Adrenal gland (tissue), 5 donors: ENCODE results near the gene PPARGC1A.

Experiments
- POLR2A ChIP-seq, 2 donors: fragments of 450-650 bp; IDR thresholded peaks; one replicate each; pipeline ENCODE4 v1.6.1; 2017; ENCODE audit warnings: antibody characterized with exemption in 2 of 2, mild to moderate bottlenecking in 2 of 2, moderate library complexity in 1 of 2
- TF ChIP-seq, protein P1 (sequence below), 6 experiments: fragments of 450-650 bp in 4 of 6; fragments of 200-600 bp in 2 of 6; sonication (generic) in 1 of 6; IDR thresholded peaks; 1 replicate in 5 of 6; 2 replicates in 1 of 6; pipeline versions ENCODE4 v1.5.1 to v1.8.0; 2016 to 2021; ENCODE audit warnings: antibody characterized with exemption in 6 of 6, mild to moderate bottlenecking in 2 of 6, moderate library complexity in 1 of 6
- donor health status: DM: no; HTN: no; CAD: no.

GRCh38 chr4:23855912-23856605 is 33.8 kb downstream of the PPARGC1A start:
- TF ChIP-seq, protein P1, sequence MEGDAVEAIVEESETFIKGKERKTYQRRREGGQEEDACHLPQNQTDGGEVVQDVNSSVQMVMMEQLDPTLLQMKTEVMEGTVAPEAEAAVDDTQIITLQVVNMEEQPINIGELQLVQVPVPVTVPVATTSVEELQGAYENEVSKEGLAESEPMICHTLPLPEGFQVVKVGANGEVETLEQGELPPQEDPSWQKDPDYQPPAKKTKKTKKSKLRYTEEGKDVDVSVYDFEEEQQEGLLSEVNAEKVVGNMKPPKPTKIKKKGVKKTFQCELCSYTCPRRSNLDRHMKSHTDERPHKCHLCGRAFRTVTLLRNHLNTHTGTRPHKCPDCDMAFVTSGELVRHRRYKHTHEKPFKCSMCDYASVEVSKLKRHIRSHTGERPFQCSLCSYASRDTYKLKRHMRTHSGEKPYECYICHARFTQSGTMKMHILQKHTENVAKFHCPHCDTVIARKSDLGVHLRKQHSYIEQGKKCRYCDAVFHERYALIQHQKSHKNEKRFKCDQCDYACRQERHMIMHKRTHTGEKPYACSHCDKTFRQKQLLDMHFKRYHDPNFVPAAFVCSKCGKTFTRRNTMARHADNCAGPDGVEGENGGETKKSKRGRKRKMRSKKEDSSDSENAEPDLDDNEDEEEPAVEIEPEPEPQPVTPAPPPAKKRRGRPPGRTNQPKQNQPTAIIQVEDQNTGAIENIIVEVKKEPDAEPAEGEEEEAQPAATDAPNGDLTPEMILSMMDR (IDR thresholded peaks at IDR 0.05): no peak
- no peak for TF ChIP-seq POLR2A (IDR thresholded peaks at IDR 0.05)
